Parathyroid adenoma (tissue), 2 donors: ENCODE measurements around the gene ADGRV1.

ENCODE experiments used
- H2AFZ ChIP-seq: fragments of 300-600 bp; sonication (generic); one replicate; pipeline ENCODE4 v1.7.0; 2017; ENCODE audit warnings: antibody characterized with exemption, mild to moderate bottlenecking
- H3K27ac ChIP-seq: fragments of 300-600 bp; sonication (generic); one replicate; pipeline ENCODE4 v1.7.0; 2017
- H3K27me3 ChIP-seq: fragments of 300-600 bp; sonication (generic); one replicate; pipeline ENCODE4 v1.7.0; 2017; ENCODE audit warnings: low read length; ENCODE audit not compliant: control insufficient read depth, insufficient read depth
- H3K36me3 ChIP-seq: fragments of 300-600 bp; sonication (generic); one replicate; pipeline ENCODE4 v1.7.0; 2017; ENCODE audit warnings: low read length; ENCODE audit not compliant: control insufficient read depth, insufficient read depth
- H3K4me1 ChIP-seq: fragments of 300-600 bp; sonication (generic); one replicate; pipeline ENCODE4 v1.7.0; 2017; ENCODE audit warnings: control low read depth
- H3K4me2 ChIP-seq: fragments of 300-600 bp; sonication (generic); one replicate; pipeline ENCODE4 v1.7.0; 2017; ENCODE audit warnings: low read length
- H3K4me3 ChIP-seq: fragments of 300-600 bp; sonication (generic); one replicate; pipeline ENCODE4 v1.7.0; 2017; ENCODE audit warnings: low read depth, low read length
- H3K79me2 ChIP-seq: fragments of 300-600 bp; sonication (generic); one replicate; pipeline ENCODE4 v1.7.0; 2017; ENCODE audit warnings: control low read depth
- H3K9ac ChIP-seq: fragments of 300-600 bp; sonication (generic); one replicate; pipeline ENCODE4 v1.7.0; 2017; ENCODE audit warnings: mild to moderate bottlenecking
- H3K9me3 ChIP-seq: fragments of 300-600 bp; sonication (generic); one replicate; pipeline ENCODE4 v1.7.0; 2017; ENCODE audit warnings: low read length; ENCODE audit not compliant: control insufficient read depth
- TF ChIP-seq, protein P1 (sequence below): fragments of 300-600 bp; sonication (generic); IDR thresholded peaks from one replicate; pipeline ENCODE4 v1.7.0; 2017; ENCODE audit warnings: antibody characterized with exemption, mild to moderate bottlenecking
- donor health status: primary hyperparathyroidism.

ADGRV1 gene

DNA sequence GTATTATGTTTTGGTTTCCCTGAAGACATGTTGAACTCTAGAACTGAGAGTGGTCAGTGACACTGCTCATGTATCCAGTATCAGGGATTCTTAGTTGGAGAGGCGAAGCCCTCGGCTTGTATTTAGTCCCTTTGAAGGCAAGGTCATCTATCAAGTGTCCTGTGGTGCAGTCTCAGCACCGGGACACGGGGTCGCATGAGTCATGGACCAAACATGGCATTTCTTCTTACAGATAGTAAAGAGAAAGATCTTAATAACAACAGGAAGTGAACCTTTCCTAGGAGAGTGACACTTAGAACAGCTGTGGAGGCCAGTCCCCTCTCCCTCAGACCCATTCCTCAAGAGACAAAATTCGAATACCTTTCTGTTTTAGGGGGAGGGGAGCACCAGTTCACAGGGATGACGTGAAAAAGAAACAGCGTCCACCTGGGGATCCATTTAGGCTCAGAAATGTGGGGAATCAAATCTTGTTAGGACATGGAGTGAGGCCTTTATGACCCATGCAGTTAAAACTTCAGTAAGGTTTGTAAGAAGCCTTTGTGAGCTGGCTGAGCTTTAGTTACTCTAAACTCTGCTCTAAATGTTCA is 86.5 kb downstream of the ADGRV1 start:
- H3K4me3 ChIP-seq: no peak overlapping the region
- no peaks in the 10 kb centered on the region for H3K27me3 ChIP-seq
- H3K4me1 ChIP-seq: no peaks in the 10 kb centered on the region
- H3K79me2 ChIP-seq: no peaks in the 10 kb centered on the region
- no peak overlapping the region for H3K27ac ChIP-seq
- H2AFZ ChIP-seq: no peak overlapping the region
- TF ChIP-seq, protein P1, sequence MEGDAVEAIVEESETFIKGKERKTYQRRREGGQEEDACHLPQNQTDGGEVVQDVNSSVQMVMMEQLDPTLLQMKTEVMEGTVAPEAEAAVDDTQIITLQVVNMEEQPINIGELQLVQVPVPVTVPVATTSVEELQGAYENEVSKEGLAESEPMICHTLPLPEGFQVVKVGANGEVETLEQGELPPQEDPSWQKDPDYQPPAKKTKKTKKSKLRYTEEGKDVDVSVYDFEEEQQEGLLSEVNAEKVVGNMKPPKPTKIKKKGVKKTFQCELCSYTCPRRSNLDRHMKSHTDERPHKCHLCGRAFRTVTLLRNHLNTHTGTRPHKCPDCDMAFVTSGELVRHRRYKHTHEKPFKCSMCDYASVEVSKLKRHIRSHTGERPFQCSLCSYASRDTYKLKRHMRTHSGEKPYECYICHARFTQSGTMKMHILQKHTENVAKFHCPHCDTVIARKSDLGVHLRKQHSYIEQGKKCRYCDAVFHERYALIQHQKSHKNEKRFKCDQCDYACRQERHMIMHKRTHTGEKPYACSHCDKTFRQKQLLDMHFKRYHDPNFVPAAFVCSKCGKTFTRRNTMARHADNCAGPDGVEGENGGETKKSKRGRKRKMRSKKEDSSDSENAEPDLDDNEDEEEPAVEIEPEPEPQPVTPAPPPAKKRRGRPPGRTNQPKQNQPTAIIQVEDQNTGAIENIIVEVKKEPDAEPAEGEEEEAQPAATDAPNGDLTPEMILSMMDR: no peak
- no peak overlapping the region for H3K4me2 ChIP-seq
- no peaks in the 10 kb centered on the region for H3K36me3 ChIP-seq
- no peak overlapping the region for H3K9ac ChIP-seq
- H3K9me3 ChIP-seq: no peaks in the 10 kb centered on the region

DNA sequence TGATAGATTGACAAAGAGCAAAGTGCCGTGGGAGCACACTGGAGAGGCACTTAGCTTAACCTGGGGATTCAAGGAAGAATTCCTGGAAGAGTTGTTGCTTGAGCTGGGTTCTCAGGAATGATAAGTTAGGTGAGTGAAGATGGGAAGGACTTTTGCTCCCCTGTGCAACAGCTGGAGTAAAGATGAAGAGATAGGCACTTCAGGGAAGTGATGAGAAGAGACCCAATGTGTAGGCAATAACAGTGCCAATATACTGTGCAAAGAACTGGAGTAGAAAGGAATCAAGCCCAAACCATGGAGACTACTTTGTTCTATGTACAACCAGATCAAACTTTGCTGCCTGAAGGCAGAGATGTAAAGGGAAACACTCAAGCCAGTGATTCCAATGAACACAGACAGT is 92.2 kb downstream of the ADGRV1 start:
- Histone ChIP-seq H2AFZ (no peak overlapping the region), H3K4me2 (no peak overlapping the region), H3K27ac (no peak overlapping the region), H3K4me3 (no peak overlapping the region), H3K36me3 (no peaks in the 10 kb centered on the region), H3K4me1 (no peaks in the 10 kb centered on the region), H3K27me3 (no peaks in the 10 kb centered on the region), H3K9me3 (no peaks in the 10 kb centered on the region), H3K79me2 (no peaks in the 10 kb centered on the region), H3K9ac (no peak overlapping the region)
- TF ChIP-seq, protein P1: no peak

DNA sequence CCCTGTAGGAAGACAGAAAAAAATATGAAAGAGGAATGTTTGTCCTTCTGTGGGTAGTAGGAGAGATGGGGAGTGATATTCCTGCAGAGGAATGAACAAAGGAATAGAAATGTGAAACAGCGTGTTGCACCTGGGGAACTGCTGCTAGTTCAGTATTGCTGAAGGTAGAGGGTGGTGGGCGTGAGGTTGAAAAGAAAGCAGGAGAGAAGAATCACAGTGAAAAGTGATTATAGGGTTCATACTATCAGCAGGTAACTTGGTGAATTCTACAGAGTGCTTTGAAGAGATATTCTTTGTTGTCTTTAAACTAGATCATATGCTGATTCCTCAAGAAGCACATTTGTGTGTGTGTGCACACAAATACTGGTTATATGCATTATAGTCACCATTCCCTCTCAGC is 95.6 kb downstream of the ADGRV1 start:
- TF ChIP-seq, protein P1: no peak
- H3K9ac ChIP-seq: no peak overlapping the region
- no peaks in the 10 kb centered on the region for H3K79me2 ChIP-seq
- no peaks in the 10 kb centered on the region for H3K36me3 ChIP-seq
- H3K27ac ChIP-seq: no peak overlapping the region
- H3K4me2 ChIP-seq: no peak overlapping the region
- no peaks in the 10 kb centered on the region for H3K27me3 ChIP-seq
- H3K9me3 ChIP-seq: no peaks in the 10 kb centered on the region
- no peak overlapping the region for H2AFZ ChIP-seq
- H3K4me3 ChIP-seq: no peak overlapping the region
- H3K4me1 ChIP-seq: no peaks in the 10 kb centered on the region

DNA sequence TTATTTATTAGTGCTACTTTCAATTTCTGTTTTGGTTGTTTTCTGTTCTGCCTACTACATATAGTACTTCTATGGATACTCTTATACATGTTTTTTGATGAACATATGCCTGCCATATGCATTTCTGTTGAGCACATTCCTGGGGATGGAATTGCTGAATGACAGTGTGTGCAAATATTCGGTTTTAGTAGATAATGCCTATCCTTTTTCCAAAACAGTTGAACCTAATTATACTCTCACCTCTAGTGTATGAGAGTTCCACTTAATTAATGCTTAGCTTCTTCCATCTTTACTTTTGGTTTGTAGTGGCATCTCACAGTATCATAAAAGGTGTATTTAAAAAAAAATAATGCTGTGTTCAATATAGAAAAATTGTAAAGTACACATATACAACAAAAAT is 96.8 kb downstream of the ADGRV1 start:
- H3K9ac ChIP-seq: no peak overlapping the region
- no peak overlapping the region for H2AFZ ChIP-seq
- no peaks in the 10 kb centered on the region for H3K36me3 ChIP-seq
- no peaks in the 10 kb centered on the region for H3K79me2 ChIP-seq
- TF ChIP-seq, protein P1: no peak
- no peak overlapping the region for H3K4me3 ChIP-seq
- no peaks in the 10 kb centered on the region for H3K4me1 ChIP-seq
- no peaks in the 10 kb centered on the region for H3K27me3 ChIP-seq
- no peak overlapping the region for H3K4me2 ChIP-seq
- no peaks in the 10 kb centered on the region for H3K9me3 ChIP-seq
- H3K27ac ChIP-seq: no peak overlapping the region

DNA sequence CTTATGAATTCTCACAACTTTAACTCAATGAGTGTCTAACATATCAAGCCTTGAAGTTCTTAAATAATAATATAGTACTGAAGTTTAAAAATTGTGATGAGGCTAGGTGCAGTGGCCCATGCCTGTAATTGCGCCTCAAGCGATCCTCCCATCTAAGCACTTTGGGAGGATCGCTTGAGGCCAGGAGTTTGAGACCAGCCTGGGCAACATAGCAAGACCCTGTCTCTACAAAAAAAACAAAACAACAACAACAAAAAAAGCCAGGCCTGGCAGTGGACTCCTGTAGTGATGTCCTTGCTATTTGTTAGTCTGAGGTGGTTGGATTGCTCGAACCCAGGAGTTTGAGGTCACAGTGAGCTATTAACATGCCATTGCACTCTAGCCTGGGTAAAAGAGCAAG is 98.4 kb downstream of the ADGRV1 start:
- Histone ChIP-seq H2AFZ (no peak overlapping the region), H3K9me3 (no peaks in the 10 kb centered on the region), H3K36me3 (no peaks in the 10 kb centered on the region), H3K4me1 (no peaks in the 10 kb centered on the region), H3K4me2 (no peak overlapping the region), H3K27me3 (no peaks in the 10 kb centered on the region), H3K4me3 (no peak overlapping the region), H3K9ac (no peak overlapping the region), H3K27ac (no peak overlapping the region), H3K79me2 (no peaks in the 10 kb centered on the region)
- TF ChIP-seq, protein P1: no peak
